GM23248 (cell line): ENCODE measurements around the gene RXYLT1.
"Not testable (repeated sequence)": the region's sequence is repeated elsewhere in the genome, so short reads cannot be mapped to it uniquely, and the experiment has no call there.

Experiments used
- EZH2 ChIP-seq: fragments of 200-600 bp; sonication (generic); IDR thresholded peaks from 2 replicates; pipeline ENCODE4 v1.6.1; 2018; ENCODE audit warnings: antibody characterized with exemption, mild to moderate bottlenecking; ENCODE audit not compliant: insufficient read depth, poor library complexity, severe bottlenecking
- EZH2phosphoT487 ChIP-seq: fragments of 200-600 bp; sonication (generic); IDR thresholded peaks from 2 replicates; pipeline ENCODE4 v1.6.1; 2018; ENCODE audit warnings: antibody characterized with exemption, moderate library complexity, mild to moderate bottlenecking, low read depth; ENCODE audit not compliant: insufficient read depth

DNA sequence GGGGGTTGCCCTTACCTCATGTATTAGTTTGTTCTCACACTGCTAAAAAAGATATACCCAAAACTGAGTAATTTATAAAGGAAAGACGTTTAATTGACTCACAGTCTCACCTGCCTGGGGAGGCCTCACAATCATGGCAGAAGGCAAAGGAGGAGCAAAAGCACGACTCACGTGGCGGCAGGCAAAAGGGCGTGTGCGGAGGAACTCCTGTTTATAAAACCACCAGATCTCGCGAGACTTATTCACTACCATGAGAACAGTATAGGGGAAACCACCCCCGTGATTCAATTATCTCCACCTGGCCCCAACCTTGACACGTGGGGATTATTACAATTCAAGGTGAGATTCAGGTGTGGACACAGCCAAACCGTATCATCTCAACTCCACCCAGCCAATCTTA, 33.2 kb upstream of the RXYLT1 start:
- not testable (repeated sequence) for TF ChIP-seq EZH2phosphoT487, EZH2
